ENCODE results near the gene LIMK1. TPM values are rescaled to one million over a fixed set of nuclear protein-coding genes. Genes with fewer than 3 reads are reported as not detected.

LIMK1 gene
- total and polyA plus RNA-seq, 4 donors, result 0.63 to 4.1 (median 3.4) TPM

DNA sequence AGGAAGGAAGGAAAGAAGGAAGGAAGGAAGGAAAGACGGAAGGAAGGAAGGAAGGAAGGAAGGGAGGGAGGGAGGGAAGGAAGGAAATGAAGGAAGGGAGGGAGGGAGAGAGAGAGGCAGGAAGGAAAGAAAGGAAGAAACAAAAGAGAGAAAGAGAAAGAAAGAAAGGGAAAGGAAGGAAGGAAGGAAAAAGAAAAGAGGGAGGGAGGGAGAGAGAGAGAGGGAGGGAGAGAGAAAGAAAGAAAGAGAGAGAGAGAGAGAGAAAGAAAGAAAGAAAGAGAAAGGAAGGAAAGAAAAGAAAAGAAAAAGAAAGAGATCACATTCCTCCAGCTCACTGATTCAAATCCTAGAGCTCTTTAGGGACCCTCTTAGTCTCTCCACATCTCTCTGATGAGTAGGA lies 31.0 kb upstream of the LIMK1 start:
- Histone ChIP-seq H3K36me3 (ENCODE audit: control insufficient read depth in 4 of 4, insufficient read depth in 3 of 4, low read depth in 1 of 4, low read length in 3 of 4) (peaks cover 0 to 5% (median under 1%) of the 10 kb centered on the region in 4 donors), H3K27ac (ENCODE audit: low read depth in 1 of 2, low read length in 2 of 2) (no peak overlapping the region), H3K4me3 (ENCODE audit: low read depth in 1 of 3, low read length in 3 of 3) (no peak overlapping the region), H3K27me3 (ENCODE audit: control insufficient read depth in 4 of 4, insufficient read depth in 4 of 4, low read length in 3 of 4) (no peaks in the 10 kb centered on the region), H3K9ac (ENCODE audit: low read depth in 1 of 2, low read length in 2 of 2) (no peak overlapping the region), H3K9me3 (ENCODE audit: control insufficient read depth in 4 of 4, low read length in 3 of 4) (no peaks in the 10 kb centered on the region), H3K4me1 (ENCODE audit: control insufficient read depth in 4 of 4, insufficient read depth in 4 of 4, low read length in 3 of 4) (no peaks in the 10 kb centered on the region)
- DNase-seq (ENCODE audit: low spot score), result no peak
- TF ChIP-seq NR2F2 (IDR thresholded peaks at IDR 0.05) (no peak), RXRA (IDR thresholded peaks at IDR 0.05) (no peak), YY1 (IDR thresholded peaks at IDR 0.05) (no peak), ATF3 (IDR thresholded peaks at IDR 0.05) (no peak), JUND (IDR thresholded peaks at IDR 0.05) (no peak), SP1 (IDR thresholded peaks at IDR 0.05) (no peak), RAD21 (IDR thresholded peaks at IDR 0.05) (no peak), FOXA2 (IDR thresholded peaks at IDR 0.05) (no peak), MAX (IDR thresholded peaks at IDR 0.05) (no peak)
- TF ChIP-seq, protein P1, sequence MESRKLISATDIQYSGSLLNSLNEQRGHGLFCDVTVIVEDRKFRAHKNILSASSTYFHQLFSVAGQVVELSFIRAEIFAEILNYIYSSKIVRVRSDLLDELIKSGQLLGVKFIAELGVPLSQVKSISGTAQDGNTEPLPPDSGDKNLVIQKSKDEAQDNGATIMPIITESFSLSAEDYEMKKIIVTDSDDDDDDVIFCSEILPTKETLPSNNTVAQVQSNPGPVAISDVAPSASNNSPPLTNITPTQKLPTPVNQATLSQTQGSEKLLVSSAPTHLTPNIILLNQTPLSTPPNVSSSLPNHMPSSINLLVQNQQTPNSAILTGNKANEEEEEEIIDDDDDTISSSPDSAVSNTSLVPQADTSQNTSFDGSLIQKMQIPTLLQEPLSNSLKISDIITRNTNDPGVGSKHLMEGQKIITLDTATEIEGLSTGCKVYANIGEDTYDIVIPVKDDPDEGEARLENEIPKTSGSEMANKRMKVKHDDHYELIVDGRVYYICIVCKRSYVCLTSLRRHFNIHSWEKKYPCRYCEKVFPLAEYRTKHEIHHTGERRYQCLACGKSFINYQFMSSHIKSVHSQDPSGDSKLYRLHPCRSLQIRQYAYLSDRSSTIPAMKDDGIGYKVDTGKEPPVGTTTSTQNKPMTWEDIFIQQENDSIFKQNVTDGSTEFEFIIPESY (IDR thresholded peaks at IDR 0.05), result no peak
- TF ChIP-seq, protein P2, sequence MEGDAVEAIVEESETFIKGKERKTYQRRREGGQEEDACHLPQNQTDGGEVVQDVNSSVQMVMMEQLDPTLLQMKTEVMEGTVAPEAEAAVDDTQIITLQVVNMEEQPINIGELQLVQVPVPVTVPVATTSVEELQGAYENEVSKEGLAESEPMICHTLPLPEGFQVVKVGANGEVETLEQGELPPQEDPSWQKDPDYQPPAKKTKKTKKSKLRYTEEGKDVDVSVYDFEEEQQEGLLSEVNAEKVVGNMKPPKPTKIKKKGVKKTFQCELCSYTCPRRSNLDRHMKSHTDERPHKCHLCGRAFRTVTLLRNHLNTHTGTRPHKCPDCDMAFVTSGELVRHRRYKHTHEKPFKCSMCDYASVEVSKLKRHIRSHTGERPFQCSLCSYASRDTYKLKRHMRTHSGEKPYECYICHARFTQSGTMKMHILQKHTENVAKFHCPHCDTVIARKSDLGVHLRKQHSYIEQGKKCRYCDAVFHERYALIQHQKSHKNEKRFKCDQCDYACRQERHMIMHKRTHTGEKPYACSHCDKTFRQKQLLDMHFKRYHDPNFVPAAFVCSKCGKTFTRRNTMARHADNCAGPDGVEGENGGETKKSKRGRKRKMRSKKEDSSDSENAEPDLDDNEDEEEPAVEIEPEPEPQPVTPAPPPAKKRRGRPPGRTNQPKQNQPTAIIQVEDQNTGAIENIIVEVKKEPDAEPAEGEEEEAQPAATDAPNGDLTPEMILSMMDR (IDR thresholded peaks at IDR 0.05; ENCODE audit: low read depth, low read length, missing input control), result no peak
- 84% methylated on average over 1 of the region's 1 CpG for WGBS

- Histone ChIP-seq H3K9me3 (ENCODE audit: control insufficient read depth in 4 of 4, low read length in 3 of 4) (no peaks in the 10 kb centered on the region), H3K27me3 (ENCODE audit: control insufficient read depth in 4 of 4, insufficient read depth in 4 of 4, low read length in 3 of 4) (no peaks in the 10 kb centered on the region), H3K27ac (ENCODE audit: low read depth in 1 of 2, low read length in 2 of 2) (no peak overlapping the region), H3K4me1 (ENCODE audit: control insufficient read depth in 4 of 4, insufficient read depth in 4 of 4, low read length in 3 of 4) (no peaks in the 10 kb centered on the region), H3K9ac (ENCODE audit: low read depth in 1 of 2, low read length in 2 of 2) (no peak overlapping the region), H3K4me3 (ENCODE audit: low read depth in 1 of 3, low read length in 3 of 3) (no peak overlapping the region), H3K36me3 (ENCODE audit: control insufficient read depth in 4 of 4, insufficient read depth in 3 of 4, low read depth in 1 of 4, low read length in 3 of 4) (peaks cover 0 to 5% (median under 1%) of the 10 kb centered on the region in 4 donors)
- WGBS, result 91% methylated on average over 3 of the region's 3 CpGs
- DNase-seq (ENCODE audit: low spot score), result no peak
- TF ChIP-seq, protein P3, sequence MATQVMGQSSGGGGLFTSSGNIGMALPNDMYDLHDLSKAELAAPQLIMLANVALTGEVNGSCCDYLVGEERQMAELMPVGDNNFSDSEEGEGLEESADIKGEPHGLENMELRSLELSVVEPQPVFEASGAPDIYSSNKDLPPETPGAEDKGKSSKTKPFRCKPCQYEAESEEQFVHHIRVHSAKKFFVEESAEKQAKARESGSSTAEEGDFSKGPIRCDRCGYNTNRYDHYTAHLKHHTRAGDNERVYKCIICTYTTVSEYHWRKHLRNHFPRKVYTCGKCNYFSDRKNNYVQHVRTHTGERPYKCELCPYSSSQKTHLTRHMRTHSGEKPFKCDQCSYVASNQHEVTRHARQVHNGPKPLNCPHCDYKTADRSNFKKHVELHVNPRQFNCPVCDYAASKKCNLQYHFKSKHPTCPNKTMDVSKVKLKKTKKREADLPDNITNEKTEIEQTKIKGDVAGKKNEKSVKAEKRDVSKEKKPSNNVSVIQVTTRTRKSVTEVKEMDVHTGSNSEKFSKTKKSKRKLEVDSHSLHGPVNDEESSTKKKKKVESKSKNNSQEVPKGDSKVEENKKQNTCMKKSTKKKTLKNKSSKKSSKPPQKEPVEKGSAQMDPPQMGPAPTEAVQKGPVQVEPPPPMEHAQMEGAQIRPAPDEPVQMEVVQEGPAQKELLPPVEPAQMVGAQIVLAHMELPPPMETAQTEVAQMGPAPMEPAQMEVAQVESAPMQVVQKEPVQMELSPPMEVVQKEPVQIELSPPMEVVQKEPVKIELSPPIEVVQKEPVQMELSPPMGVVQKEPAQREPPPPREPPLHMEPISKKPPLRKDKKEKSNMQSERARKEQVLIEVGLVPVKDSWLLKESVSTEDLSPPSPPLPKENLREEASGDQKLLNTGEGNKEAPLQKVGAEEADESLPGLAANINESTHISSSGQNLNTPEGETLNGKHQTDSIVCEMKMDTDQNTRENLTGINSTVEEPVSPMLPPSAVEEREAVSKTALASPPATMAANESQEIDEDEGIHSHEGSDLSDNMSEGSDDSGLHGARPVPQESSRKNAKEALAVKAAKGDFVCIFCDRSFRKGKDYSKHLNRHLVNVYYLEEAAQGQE (IDR thresholded peaks at IDR 0.05), result no peak
- no peak for TF ChIP-seq ATF3 (IDR thresholded peaks at IDR 0.05)
- TF ChIP-seq GABPA (IDR thresholded peaks at IDR 0.05 in 1 of 2, conservative IDR thresholded peaks at IDR 0.05 in 1 of 2), result no peak
- no peak for TF ChIP-seq FOXA2 (IDR thresholded peaks at IDR 0.05)
- TF ChIP-seq RAD21 (IDR thresholded peaks at IDR 0.05), result no peak
- no peak for TF ChIP-seq TAF1 (conservative IDR thresholded peaks at IDR 0.05)
- TF ChIP-seq NR2F2 (IDR thresholded peaks at IDR 0.05), result no peak
- no peak for TF ChIP-seq HNF4A (conservative IDR thresholded peaks at IDR 0.05)
- no peak for TF ChIP-seq HNF4G (IDR thresholded peaks at IDR 0.05)
- no peak for TF ChIP-seq JUND (IDR thresholded peaks at IDR 0.05)
- TF ChIP-seq SP1 (IDR thresholded peaks at IDR 0.05), result no peak
- TF ChIP-seq FOXA1 (IDR thresholded peaks at IDR 0.05), result no peak
- TF ChIP-seq, protein P2 (IDR thresholded peaks at IDR 0.05; ENCODE audit: low read depth, low read length, missing input control), result no peak
- TF ChIP-seq MAX (IDR thresholded peaks at IDR 0.05), result no peak
- no peak for TF ChIP-seq EGR1 (IDR thresholded peaks at IDR 0.05; ENCODE audit: low read depth in 2 of 2)
- TF ChIP-seq, protein P1 (IDR thresholded peaks at IDR 0.05), result no peak
- TF ChIP-seq RXRA (IDR thresholded peaks at IDR 0.05), result no peak
These were observed 29.9 kb upstream of the LIMK1 start for GRCh38 chr7:74053589-74054186.

Measured in liver (tissue), 9 donors.